GM21825 (cell line): ENCODE data around the gene TMOD4.

Experiments used
- ATAC-seq: cut with Tn5 transposase; IDR thresholded peaks from one replicate; pipeline ENCODE4 v1.9.1; 2021; ENCODE audit warnings: mild to moderate bottlenecking, moderate library complexity; ENCODE audit not compliant: unreplicated experiment

TMOD4 gene

GRCh38 chr1:151143986-151144385, 31.8 kb downstream of the TMOD4 start:
- ATAC-seq, result no peak

- ATAC-seq, result no peak
These were observed 32.7 kb downstream of the TMOD4 start for GRCh38 chr1:151143057-151143435.

- no peak for ATAC-seq
These were observed 33.2 kb downstream of the TMOD4 start for GRCh38 chr1:151142411-151143056.

GRCh38 chr1:151137789-151138188, 38.0 kb downstream of the TMOD4 start:
- no peak for ATAC-seq

GRCh38 chr1:151135433-151136385, 40.1 kb downstream of the TMOD4 start:
- ATAC-seq, result no peak

GRCh38 chr1:151134991-151135390, 40.8 kb downstream of the TMOD4 start:
- ATAC-seq, result no peak

GRCh38 chr1:151134396-151134795, 41.4 kb downstream of the TMOD4 start:
- ATAC-seq, result no peak

- ATAC-seq, result no peak
These were observed 42.6 kb downstream of the TMOD4 start for GRCh38 chr1:151133018-151133806.

GRCh38 chr1:151132335-151133017, 43.3 kb downstream of the TMOD4 start:
- no peak for ATAC-seq

GRCh38 chr1:151131701-151132334, 44.0 kb downstream of the TMOD4 start:
- ATAC-seq, result no peak

- peak; percentile 81 for ATAC-seq
These were observed 44.7 kb downstream of the TMOD4 start for GRCh38 chr1:151130987-151131586.

GRCh38 chr1:151128800-151129199, 47.0 kb downstream of the TMOD4 start:
- no peak for ATAC-seq

GRCh38 chr1:151124763-151125403, 50.9 kb downstream of the TMOD4 start:
- no peak for ATAC-seq
